HepG2 (cell line): Measurements from ENCODE around the gene NFATC3. TPM values are rescaled to one million over a fixed set of nuclear protein-coding genes. Genes with fewer than 3 reads are reported as not detected.

ENCODE experiments used
- AGO2 ChIP-seq: fragments of 200-400 bp; formaldehyde crosslinking; optimal IDR thresholded peaks from 2 replicates; pipeline ENCODE3; 2017; ENCODE audit warnings: mild to moderate bottlenecking, low read depth, low read length, moderate library complexity
- HOXA5 ChIP-seq: sonication (generic); formaldehyde crosslinking; IDR thresholded peaks from 2 replicates; pipeline ENCODE4 v1.4.0; 2020; ENCODE audit warnings: missing genetic modification reagents
- polyA plus RNA-seq, 8 experiments: library from polyadenylated mRNA; depleted of rRNA in 3 of 8; stranded (reverse) in 7 of 8; unstranded in 1 of 8; fragments of >200 nt; fragmentation: Illumina TruSeq in 4 of 8; extraction: Trizol in 4 of 8; gene quantifications; 2 replicates each; pipeline versions ENCODE4 v1.2.1 to v1.2.3, GENCODE V29; 2011 to 2016; ENCODE audit warnings: low read depth in 4 of 8, missing spikeins in 1 of 8, mixed read lengths in 1 of 8; ENCODE audit not compliant: insufficient read depth in 1 of 8
- total RNA-seq, 5 experiments: library from RNA; depleted of rRNA; stranded (reverse); fragments of >200 nt; fragmentation: Illumina TruSeq; extraction: Trizol; gene quantifications; 2 replicates each; pipeline ENCODE4 v1.2.3, GENCODE V29; 2016; ENCODE audit warnings: low read depth in 1 of 5
- TF ChIP-seq, protein P1 (sequence below): sonication (generic); formaldehyde crosslinking; IDR thresholded peaks from 2 replicates; pipeline ENCODE4 v1.4.0; 2020; ENCODE audit warnings: missing genetic modification reagents, borderline replicate concordance
- TF ChIP-seq, protein P2 (sequence below): sonication (generic); formaldehyde crosslinking; IDR thresholded peaks from 2 replicates; pipeline ENCODE4 v1.5.0; 2020; ENCODE audit warnings: mild to moderate bottlenecking, missing genetic modification reagents, borderline replicate concordance
- TF ChIP-seq, protein P3 (sequence below): IDR thresholded peaks from 2 replicates; pipeline ENCODE4 v1.6.1; 2016; ENCODE audit warnings: missing compliant biosample characterization, missing genetic modification reagents, borderline replicate concordance
- TF ChIP-seq, protein P4 (sequence below), 2 experiments: fragments of 450-650 bp in 1 of 2; sonication (generic) in 1 of 2; formaldehyde crosslinking in 1 of 2; IDR thresholded peaks; 2 replicates each; pipeline versions ENCODE4 v1.6.1 to v1.8.0; 2016 to 2022; ENCODE audit warnings: antibody characterized with exemption in 1 of 2, mild to moderate bottlenecking in 1 of 2, missing genetic modification reagents in 1 of 2
- TF ChIP-seq, protein P5 (sequence below): IDR thresholded peaks from 2 replicates; pipeline ENCODE4 v1.4.0; 2020; ENCODE audit warnings: mild to moderate bottlenecking, missing genetic modification reagents

The NFATC3 gene
- total and polyA plus RNA-seq, 2 of the 13 experiments (the other 11 are each of a cell fraction or from before 2014, with no cell fraction given) = 52.6 to 62.7 TPM

DNA sequence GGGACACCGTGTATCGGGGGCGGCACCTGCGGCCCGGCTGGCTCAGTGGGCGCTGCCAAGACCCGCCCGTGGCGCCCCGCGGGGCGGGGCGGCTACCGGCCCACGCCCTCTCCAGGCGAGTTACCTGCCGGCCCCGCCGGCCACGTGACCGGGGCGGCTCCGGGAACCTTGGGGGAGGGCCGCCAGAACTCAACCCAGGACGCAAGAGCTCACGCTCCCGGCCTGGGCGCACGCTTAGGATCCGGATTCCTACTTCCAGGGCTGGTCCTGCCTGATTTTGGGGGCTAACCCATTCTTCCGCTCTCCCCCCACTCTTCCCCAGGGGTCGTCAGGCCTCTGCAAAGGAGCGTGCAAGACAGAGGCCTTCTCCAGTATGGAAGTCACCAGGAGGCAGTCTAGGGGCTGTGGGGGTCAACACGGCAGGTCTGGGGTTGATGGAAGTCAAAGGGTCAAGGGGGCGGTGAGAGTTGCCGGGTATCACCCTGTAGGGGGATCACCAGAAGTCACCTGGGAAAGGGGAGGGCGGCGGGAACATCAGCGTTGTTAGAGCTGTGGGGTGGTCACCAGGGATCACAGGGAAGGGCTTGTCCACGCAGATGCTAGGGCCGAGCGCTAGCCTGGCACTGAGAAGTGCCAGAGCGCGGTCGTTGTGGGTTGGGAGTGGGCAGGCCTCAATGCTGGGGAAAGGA is 151.1 kb downstream of the NFATC3 start (continued):
- TF ChIP-seq, protein P1, sequence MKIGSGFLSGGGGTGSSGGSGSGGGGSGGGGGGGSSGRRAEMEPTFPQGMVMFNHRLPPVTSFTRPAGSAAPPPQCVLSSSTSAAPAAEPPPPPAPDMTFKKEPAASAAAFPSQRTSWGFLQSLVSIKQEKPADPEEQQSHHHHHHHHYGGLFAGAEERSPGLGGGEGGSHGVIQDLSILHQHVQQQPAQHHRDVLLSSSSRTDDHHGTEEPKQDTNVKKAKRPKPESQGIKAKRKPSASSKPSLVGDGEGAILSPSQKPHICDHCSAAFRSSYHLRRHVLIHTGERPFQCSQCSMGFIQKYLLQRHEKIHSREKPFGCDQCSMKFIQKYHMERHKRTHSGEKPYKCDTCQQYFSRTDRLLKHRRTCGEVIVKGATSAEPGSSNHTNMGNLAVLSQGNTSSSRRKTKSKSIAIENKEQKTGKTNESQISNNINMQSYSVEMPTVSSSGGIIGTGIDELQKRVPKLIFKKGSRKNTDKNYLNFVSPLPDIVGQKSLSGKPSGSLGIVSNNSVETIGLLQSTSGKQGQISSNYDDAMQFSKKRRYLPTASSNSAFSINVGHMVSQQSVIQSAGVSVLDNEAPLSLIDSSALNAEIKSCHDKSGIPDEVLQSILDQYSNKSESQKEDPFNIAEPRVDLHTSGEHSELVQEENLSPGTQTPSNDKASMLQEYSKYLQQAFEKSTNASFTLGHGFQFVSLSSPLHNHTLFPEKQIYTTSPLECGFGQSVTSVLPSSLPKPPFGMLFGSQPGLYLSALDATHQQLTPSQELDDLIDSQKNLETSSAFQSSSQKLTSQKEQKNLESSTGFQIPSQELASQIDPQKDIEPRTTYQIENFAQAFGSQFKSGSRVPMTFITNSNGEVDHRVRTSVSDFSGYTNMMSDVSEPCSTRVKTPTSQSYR = peak; percentile 88
- TF ChIP-seq AGO2 (no peak), HOXA5 (peak; percentile 65; the same call in 1 of the 2 replicates)
- TF ChIP-seq, protein P2, sequence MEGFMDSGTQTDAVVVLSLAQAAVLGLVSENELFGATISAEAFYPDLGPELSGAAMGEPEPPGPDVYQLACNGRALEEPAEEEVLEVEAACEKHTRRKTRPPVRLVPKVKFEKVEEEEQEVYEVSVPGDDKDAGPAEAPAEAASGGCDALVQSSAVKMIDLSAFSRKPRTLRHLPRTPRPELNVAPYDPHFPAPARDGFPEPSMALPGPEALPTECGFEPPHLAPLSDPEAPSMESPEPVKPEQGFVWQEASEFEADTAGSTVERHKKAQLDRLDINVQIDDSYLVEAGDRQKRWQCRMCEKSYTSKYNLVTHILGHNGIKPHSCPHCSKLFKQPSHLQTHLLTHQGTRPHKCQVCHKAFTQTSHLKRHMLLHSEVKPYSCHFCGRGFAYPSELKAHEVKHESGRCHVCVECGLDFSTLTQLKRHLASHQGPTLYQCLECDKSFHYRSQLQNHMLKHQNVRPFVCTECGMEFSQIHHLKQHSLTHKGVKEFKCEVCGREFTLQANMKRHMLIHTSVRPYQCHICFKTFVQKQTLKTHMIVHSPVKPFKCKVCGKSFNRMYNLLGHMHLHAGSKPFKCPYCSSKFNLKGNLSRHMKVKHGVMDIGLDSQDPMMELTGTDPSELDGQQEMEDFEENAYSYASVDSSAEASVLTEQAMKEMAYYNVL (CRISPR knock-in tag) = peak; percentile 20; the same call in 1 of the 2 replicates
- TF ChIP-seq, protein P3, sequence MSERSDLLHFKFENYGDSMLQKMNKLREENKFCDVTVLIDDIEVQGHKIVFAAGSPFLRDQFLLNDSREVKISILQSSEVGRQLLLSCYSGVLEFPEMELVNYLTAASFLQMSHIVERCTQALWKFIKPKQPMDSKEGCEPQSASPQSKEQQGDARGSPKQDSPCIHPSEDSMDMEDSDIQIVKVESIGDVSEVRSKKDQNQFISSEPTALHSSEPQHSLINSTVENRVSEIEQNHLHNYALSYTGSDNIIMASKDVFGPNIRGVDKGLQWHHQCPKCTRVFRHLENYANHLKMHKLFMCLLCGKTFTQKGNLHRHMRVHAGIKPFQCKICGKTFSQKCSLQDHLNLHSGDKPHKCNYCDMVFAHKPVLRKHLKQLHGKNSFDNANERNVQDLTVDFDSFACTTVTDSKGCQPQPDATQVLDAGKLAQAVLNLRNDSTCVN (CRISPR knock-in tag) = no peak; the same call in 1 of the 2 replicates
- TF ChIP-seq, protein P4, sequence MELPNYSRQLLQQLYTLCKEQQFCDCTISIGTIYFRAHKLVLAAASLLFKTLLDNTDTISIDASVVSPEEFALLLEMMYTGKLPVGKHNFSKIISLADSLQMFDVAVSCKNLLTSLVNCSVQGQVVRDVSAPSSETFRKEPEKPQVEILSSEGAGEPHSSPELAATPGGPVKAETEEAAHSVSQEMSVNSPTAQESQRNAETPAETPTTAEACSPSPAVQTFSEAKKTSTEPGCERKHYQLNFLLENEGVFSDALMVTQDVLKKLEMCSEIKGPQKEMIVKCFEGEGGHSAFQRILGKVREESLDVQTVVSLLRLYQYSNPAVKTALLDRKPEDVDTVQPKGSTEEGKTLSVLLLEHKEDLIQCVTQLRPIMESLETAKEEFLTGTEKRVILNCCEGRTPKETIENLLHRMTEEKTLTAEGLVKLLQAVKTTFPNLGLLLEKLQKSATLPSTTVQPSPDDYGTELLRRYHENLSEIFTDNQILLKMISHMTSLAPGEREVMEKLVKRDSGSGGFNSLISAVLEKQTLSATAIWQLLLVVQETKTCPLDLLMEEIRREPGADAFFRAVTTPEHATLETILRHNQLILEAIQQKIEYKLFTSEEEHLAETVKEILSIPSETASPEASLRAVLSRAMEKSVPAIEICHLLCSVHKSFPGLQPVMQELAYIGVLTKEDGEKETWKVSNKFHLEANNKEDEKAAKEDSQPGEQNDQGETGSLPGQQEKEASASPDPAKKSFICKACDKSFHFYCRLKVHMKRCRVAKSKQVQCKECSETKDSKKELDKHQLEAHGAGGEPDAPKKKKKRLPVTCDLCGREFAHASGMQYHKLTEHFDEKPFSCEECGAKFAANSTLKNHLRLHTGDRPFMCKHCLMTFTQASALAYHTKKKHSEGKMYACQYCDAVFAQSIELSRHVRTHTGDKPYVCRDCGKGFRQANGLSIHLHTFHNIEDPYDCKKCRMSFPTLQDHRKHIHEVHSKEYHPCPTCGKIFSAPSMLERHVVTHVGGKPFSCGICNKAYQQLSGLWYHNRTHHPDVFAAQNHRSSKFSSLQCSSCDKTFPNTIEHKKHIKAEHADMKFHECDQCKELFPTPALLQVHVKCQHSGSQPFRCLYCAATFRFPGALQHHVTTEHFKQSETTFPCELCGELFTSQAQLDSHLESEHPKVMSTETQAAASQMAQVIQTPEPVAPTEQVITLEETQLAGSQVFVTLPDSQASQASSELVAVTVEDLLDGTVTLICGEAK (IDR thresholded peaks at IDR 0.05) = no peak
- TF ChIP-seq, protein P4 (CRISPR knock-in tag; IDR thresholded peaks at IDR 0.05) = no peak
- TF ChIP-seq, protein P5, sequence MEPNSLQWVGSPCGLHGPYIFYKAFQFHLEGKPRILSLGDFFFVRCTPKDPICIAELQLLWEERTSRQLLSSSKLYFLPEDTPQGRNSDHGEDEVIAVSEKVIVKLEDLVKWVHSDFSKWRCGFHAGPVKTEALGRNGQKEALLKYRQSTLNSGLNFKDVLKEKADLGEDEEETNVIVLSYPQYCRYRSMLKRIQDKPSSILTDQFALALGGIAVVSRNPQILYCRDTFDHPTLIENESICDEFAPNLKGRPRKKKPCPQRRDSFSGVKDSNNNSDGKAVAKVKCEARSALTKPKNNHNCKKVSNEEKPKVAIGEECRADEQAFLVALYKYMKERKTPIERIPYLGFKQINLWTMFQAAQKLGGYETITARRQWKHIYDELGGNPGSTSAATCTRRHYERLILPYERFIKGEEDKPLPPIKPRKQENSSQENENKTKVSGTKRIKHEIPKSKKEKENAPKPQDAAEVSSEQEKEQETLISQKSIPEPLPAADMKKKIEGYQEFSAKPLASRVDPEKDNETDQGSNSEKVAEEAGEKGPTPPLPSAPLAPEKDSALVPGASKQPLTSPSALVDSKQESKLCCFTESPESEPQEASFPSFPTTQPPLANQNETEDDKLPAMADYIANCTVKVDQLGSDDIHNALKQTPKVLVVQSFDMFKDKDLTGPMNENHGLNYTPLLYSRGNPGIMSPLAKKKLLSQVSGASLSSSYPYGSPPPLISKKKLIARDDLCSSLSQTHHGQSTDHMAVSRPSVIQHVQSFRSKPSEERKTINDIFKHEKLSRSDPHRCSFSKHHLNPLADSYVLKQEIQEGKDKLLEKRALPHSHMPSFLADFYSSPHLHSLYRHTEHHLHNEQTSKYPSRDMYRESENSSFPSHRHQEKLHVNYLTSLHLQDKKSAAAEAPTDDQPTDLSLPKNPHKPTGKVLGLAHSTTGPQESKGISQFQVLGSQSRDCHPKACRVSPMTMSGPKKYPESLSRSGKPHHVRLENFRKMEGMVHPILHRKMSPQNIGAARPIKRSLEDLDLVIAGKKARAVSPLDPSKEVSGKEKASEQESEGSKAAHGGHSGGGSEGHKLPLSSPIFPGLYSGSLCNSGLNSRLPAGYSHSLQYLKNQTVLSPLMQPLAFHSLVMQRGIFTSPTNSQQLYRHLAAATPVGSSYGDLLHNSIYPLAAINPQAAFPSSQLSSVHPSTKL (CRISPR knock-in tag) = 0 out of 2 replicates have a peak, but pooled peaks have one; percentile 56
